ENCODE data around the gene SLC35F2.
"Not testable (repeated sequence)": the region's sequence is repeated elsewhere in the genome, so short reads cannot be mapped to it uniquely, and the experiment has no call there.

The SLC35F2 gene

DNA sequence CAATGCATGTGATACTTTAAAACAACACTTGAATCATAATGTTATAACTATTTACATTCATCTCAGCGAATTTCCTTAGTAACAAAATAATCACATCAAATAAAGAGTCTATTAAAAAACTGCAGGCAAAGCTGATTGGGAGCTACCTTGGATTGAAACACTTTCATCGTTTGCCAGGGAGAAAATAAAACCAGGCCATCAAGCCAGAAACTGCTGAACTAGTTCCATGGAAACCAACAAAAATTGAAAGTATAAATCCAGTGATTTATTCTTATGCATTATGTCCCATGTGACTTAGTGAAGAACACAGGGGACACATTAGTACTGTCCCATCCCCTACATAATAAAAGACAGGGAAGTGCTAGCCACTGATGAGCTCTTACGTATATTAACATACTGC, 21.7 kb downstream of the SLC35F2 start:
- no peaks in the 10 kb centered on the region for H3K27me3 ChIP-seq (ENCODE audit: control insufficient read depth in 1 of 2, insufficient read depth in 2 of 2, low read length in 2 of 2)
- H3K4me1 ChIP-seq (ENCODE audit: insufficient read depth, low read length), result peaks cover 14% of the 10 kb centered on the region
- no peaks in the 10 kb centered on the region for H3K36me3 ChIP-seq (ENCODE audit: insufficient read depth, low read length)
- no peak overlapping the region for H3K4me3 ChIP-seq (ENCODE audit: low read depth in 1 of 2, low read length in 2 of 2)
- no peaks in the 10 kb centered on the region for H3K9me3 ChIP-seq (ENCODE audit: low read length)
- H3K9ac ChIP-seq (ENCODE audit: low read length), result no peak overlapping the region
- no peak overlapping the region for H3K27ac ChIP-seq (ENCODE audit: low read depth, low read length)

DNA sequence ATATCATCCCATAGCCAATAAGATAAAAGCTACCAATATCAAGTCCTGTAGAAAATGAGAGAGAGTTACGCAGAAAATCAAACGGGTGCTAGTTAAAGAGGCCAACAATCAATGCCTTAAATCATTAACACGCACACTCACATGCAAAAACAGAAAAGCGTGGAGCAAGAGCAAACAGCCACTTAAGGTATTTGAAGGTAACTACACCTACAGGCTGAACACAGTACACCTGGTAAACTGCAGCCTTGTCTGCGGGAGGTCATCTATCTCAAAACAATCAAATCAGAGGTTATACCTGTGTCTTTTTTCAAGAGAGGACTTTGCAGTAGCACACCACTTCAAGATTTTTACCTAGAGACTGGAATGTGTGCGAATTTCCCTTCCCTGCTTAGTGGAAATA, 23.6 kb downstream of the SLC35F2 start:
- Histone ChIP-seq H3K9ac (ENCODE audit: low read length) (no peak overlapping the region), H3K9me3 (ENCODE audit: low read length) (no peaks in the 10 kb centered on the region), H3K36me3 (ENCODE audit: insufficient read depth, low read length) (no peaks in the 10 kb centered on the region), H3K27ac (ENCODE audit: low read depth, low read length) (no peak overlapping the region), H3K4me1 (ENCODE audit: insufficient read depth, low read length) (peaks cover 2% of the 10 kb centered on the region), H3K27me3 (ENCODE audit: control insufficient read depth in 1 of 2, insufficient read depth in 2 of 2, low read length in 2 of 2) (no peaks in the 10 kb centered on the region), H3K4me3 (ENCODE audit: low read depth in 1 of 2, low read length in 2 of 2) (no peak overlapping the region)

DNA sequence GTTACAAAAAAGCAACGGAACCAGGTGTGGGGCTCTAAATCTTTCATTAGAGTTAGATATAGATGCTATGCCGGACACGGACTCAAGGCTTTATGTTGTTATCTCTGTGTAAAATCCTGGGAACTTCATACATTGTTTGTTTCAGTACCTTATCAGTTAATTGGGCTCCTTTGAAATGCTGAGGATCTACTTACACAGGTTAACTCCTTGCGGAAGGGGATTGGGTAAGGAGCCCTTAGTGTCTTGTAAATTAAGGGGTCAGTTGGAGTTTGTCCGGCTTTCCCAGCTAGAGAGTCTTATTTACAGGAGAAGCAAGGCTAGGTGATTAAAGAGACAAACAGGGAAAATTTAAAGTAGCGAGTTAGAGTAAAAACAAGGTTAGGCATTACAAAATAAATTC, 24.7 kb downstream of the SLC35F2 start:
- H3K4me3 ChIP-seq (ENCODE audit: low read depth in 1 of 2, low read length in 2 of 2); H3K9me3 ChIP-seq (ENCODE audit: low read length); H3K27me3 ChIP-seq (ENCODE audit: control insufficient read depth in 1 of 2, insufficient read depth in 2 of 2, low read length in 2 of 2); H3K36me3 ChIP-seq (ENCODE audit: insufficient read depth, low read length); H3K4me1 ChIP-seq (ENCODE audit: insufficient read depth, low read length); H3K9ac ChIP-seq (ENCODE audit: low read length); H3K27ac ChIP-seq (ENCODE audit: low read depth, low read length): not testable (repeated sequence)

GRCh38 chr11:107830915-107831540, 27.6 kb downstream of the SLC35F2 start:
- Histone ChIP-seq H3K4me3 (ENCODE audit: low read depth in 1 of 2, low read length in 2 of 2) (no peak overlapping the region), H3K9me3 (ENCODE audit: low read length) (no peaks in the 10 kb centered on the region), H3K4me1 (ENCODE audit: insufficient read depth, low read length) (no peaks in the 10 kb centered on the region), H3K27me3 (ENCODE audit: control insufficient read depth in 1 of 2, insufficient read depth in 2 of 2, low read length in 2 of 2) (no peaks in the 10 kb centered on the region), H3K9ac (ENCODE audit: low read length) (no peak overlapping the region), H3K27ac (ENCODE audit: low read depth, low read length) (no peak overlapping the region), H3K36me3 (ENCODE audit: insufficient read depth, low read length) (no peaks in the 10 kb centered on the region)

DNA sequence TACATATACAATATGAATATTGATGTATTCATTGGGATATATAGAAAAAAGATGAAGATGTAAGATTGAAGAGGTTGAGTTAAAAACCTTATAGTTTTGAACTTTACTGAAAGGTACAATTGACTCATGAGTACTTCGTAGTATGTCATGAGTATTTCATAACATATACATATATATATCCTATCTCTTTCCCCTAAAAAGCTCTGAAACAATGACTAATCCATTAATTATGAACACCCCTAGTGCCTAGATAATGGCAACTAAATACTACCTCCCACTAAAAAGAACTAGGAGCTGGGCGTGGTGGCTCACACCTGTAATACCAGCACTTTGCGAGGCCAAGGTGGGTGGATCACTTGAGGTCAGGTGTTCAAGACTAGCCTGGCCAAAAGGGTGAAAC, 31.5 kb downstream of the SLC35F2 start:
- H3K9ac ChIP-seq (ENCODE audit: low read length), result no peak overlapping the region
- H3K27ac ChIP-seq (ENCODE audit: low read depth, low read length), result no peak overlapping the region
- no peaks in the 10 kb centered on the region for H3K4me1 ChIP-seq (ENCODE audit: insufficient read depth, low read length)
- H3K36me3 ChIP-seq (ENCODE audit: insufficient read depth, low read length), result no peaks in the 10 kb centered on the region
- no peaks in the 10 kb centered on the region for H3K27me3 ChIP-seq (ENCODE audit: control insufficient read depth in 1 of 2, insufficient read depth in 2 of 2, low read length in 2 of 2)
- no peaks in the 10 kb centered on the region for H3K9me3 ChIP-seq (ENCODE audit: low read length)
- no peak overlapping the region for H3K4me3 ChIP-seq (ENCODE audit: low read depth in 1 of 2, low read length in 2 of 2)

GRCh38 chr11:107825875-107826274, 32.7 kb downstream of the SLC35F2 start:
- H3K27me3 ChIP-seq (ENCODE audit: control insufficient read depth in 1 of 2, insufficient read depth in 2 of 2, low read length in 2 of 2), result no peaks in the 10 kb centered on the region
- no peaks in the 10 kb centered on the region for H3K9me3 ChIP-seq (ENCODE audit: low read length)
- no peak overlapping the region for H3K4me3 ChIP-seq (ENCODE audit: low read depth in 1 of 2, low read length in 2 of 2)
- no peaks in the 10 kb centered on the region for H3K4me1 ChIP-seq (ENCODE audit: insufficient read depth, low read length)
- no peak overlapping the region for H3K27ac ChIP-seq (ENCODE audit: low read depth, low read length)
- H3K9ac ChIP-seq (ENCODE audit: low read length), result no peak overlapping the region
- H3K36me3 ChIP-seq (ENCODE audit: insufficient read depth, low read length), result no peaks in the 10 kb centered on the region

DNA sequence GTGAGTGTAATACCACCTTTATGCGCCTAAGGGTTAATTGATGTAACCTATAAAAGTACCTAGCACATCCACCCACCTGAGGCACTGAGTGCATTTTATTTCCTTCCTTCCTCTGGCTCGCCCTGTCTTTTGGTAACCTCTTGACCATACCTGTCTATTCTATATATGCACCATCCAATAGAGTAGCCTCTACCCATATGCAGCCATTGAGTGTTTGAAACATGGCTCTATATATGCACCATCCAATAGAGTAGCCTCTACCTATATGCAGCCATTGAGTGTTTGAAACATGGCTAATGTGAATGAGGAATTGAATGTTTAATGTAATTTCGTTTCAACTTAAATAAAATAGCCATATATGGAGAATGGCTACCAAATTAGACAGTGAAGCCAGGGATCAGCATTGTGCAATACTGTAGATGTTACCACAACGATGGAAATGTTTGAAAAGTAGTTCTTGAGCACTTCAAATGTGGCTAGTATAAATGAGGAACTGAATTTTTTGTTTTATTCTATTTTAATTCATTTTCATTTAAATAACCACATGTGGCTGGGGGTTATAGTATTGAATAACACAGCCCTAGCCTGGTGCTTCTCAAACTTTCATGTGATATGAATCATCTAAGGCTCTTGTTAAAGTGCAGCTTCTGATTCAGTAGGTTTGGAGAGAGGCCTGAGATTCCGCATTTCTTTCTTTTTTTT, 33.8 kb downstream of the SLC35F2 start:
- Histone ChIP-seq H3K36me3 (ENCODE audit: insufficient read depth, low read length) (no peaks in the 10 kb centered on the region), H3K27me3 (ENCODE audit: control insufficient read depth in 1 of 2, insufficient read depth in 2 of 2, low read length in 2 of 2) (no peaks in the 10 kb centered on the region), H3K4me1 (ENCODE audit: insufficient read depth, low read length) (no peaks in the 10 kb centered on the region), H3K9me3 (ENCODE audit: low read length) (no peaks in the 10 kb centered on the region), H3K4me3 (ENCODE audit: low read depth in 1 of 2, low read length in 2 of 2) (no peak overlapping the region), H3K9ac (ENCODE audit: low read length) (no peak overlapping the region), H3K27ac (ENCODE audit: low read depth, low read length) (no peak overlapping the region)

GRCh38 chr11:107821199-107821927, 37.2 kb downstream of the SLC35F2 start:
- Histone ChIP-seq H3K36me3 (ENCODE audit: insufficient read depth, low read length) (no peaks in the 10 kb centered on the region), H3K9ac (ENCODE audit: low read length) (no peak overlapping the region), H3K27me3 (ENCODE audit: control insufficient read depth in 1 of 2, insufficient read depth in 2 of 2, low read length in 2 of 2) (no peaks in the 10 kb centered on the region), H3K9me3 (ENCODE audit: low read length) (no peaks in the 10 kb centered on the region), H3K4me3 (ENCODE audit: low read depth in 1 of 2, low read length in 2 of 2) (no peak overlapping the region), H3K4me1 (ENCODE audit: insufficient read depth, low read length) (no peaks in the 10 kb centered on the region), H3K27ac (ENCODE audit: low read depth, low read length) (no peak overlapping the region)

DNA sequence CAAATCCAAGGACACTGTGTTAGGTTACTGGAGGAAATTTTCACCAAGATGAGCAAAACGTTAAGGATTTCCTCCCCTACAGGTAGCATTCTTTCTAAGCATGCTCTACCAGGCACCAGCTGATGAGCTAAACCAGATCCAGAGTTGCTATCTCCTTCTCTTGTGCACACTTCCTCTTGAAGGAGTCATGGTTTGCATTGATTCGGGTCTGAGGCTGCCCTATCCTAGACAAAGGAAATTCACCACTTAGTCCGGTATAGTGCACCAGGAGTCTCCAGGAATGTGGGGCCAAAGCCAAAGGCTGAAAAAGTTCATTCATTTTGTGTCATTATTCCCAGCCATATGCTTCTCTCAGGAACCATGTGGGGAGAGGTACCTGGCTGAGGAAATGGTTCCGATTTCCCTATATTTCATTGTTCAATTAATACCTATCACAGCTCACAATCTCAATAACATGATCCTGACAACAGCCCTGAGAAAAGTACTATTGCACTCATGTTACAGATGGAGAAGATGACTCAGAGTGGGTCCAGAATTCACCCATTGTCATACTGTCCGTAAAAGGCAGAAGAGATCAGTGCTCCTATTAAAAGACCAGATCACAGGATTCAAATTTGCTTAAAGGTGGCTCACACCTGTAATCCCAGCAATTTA, 39.1 kb downstream of the SLC35F2 start:
- no peak overlapping the region for H3K4me3 ChIP-seq (ENCODE audit: low read depth in 1 of 2, low read length in 2 of 2)
- H3K27me3 ChIP-seq (ENCODE audit: control insufficient read depth in 1 of 2, insufficient read depth in 2 of 2, low read length in 2 of 2), result no peaks in the 10 kb centered on the region
- H3K4me1 ChIP-seq (ENCODE audit: insufficient read depth, low read length), result no peaks in the 10 kb centered on the region
- no peaks in the 10 kb centered on the region for H3K36me3 ChIP-seq (ENCODE audit: insufficient read depth, low read length)
- H3K9ac ChIP-seq (ENCODE audit: low read length), result no peak overlapping the region
- H3K9me3 ChIP-seq (ENCODE audit: low read length), result no peaks in the 10 kb centered on the region
- no peak overlapping the region for H3K27ac ChIP-seq (ENCODE audit: low read depth, low read length)

DNA sequence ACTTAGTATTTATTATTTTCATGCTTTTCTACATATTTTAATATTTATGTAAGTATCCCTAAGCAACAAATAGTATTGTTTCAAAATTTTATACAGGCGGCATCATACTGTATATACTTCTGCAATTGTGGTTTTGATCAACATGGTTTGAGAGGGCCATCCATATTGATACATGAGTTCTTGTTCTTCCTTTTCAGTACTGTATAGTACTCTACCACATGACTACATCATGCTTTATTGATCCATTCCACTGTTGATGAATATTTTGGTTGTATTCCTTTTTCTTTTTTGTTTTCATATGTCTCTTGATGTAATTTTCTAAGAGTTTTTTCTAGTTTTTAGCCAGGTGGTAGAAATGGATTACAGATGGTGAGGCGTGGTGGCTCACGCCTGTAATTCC, 40.1 kb downstream of the SLC35F2 start:
- no peaks in the 10 kb centered on the region for H3K9me3 ChIP-seq (ENCODE audit: low read length)
- H3K4me3 ChIP-seq (ENCODE audit: low read depth in 1 of 2, low read length in 2 of 2), result no peak overlapping the region
- no peak overlapping the region for H3K27ac ChIP-seq (ENCODE audit: low read depth, low read length)
- H3K36me3 ChIP-seq (ENCODE audit: insufficient read depth, low read length), result no peaks in the 10 kb centered on the region
- H3K27me3 ChIP-seq (ENCODE audit: control insufficient read depth in 1 of 2, insufficient read depth in 2 of 2, low read length in 2 of 2), result no peaks in the 10 kb centered on the region
- no peaks in the 10 kb centered on the region for H3K4me1 ChIP-seq (ENCODE audit: insufficient read depth, low read length)
- H3K9ac ChIP-seq (ENCODE audit: low read length), result no peak overlapping the region

DNA sequence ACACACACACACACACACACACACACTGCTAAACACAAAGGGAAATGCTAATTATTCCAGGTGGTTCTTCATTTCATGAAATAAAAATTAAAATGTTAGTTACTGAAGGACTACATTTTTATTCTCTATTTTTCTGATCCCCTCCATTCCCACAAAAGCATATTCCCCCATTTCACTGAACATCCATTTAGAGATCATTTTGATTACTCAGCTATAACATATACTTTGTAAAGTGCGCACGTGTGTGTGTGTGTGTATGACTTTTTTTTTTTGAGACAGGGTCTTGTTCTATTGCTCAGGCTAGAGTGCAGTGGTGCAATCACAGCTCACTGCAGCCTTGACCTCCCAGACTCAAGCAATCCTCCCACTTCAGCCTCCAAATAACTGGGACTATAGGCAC, 42.6 kb downstream of the SLC35F2 start:
- Histone ChIP-seq H3K36me3 (ENCODE audit: insufficient read depth, low read length) (no peaks in the 10 kb centered on the region), H3K4me1 (ENCODE audit: insufficient read depth, low read length) (no peaks in the 10 kb centered on the region), H3K27ac (ENCODE audit: low read depth, low read length) (no peak overlapping the region), H3K9ac (ENCODE audit: low read length) (no peak overlapping the region), H3K9me3 (ENCODE audit: low read length) (no peaks in the 10 kb centered on the region), H3K27me3 (ENCODE audit: control insufficient read depth in 1 of 2, insufficient read depth in 2 of 2, low read length in 2 of 2) (no peaks in the 10 kb centered on the region), H3K4me3 (ENCODE audit: low read depth in 1 of 2, low read length in 2 of 2) (no peak overlapping the region)

Data from muscle layer of colon (tissue), 2 donors.